H1 (cell line): Measurements from ENCODE around the gene ABCB10. TPM values are rescaled to one million over a fixed set of nuclear protein-coding genes. Genes with fewer than 3 reads are reported as not detected.
A peak's percentile ranks its signal among the peaks of the same experiment; 100 is the strongest.

ENCODE experiments used
- CTCF ChIA-PET: fragments of 300-600 bp; sonication (Branson Sonifier 250); formaldehyde crosslinking; loops from one replicate; lab custom pipeline; 2021; ENCODE audit not compliant: partially characterized antibody; lab: Charles Lee
- POLR2A ChIA-PET: fragments of 300-600 bp; sonication (Branson Sonifier 250); formaldehyde crosslinking; loops from one replicate; lab custom pipeline; 2021; ENCODE audit warnings: inconsistent platforms; ENCODE audit not compliant: partially characterized antibody; lab: Charles Lee
- DNase-seq, 2 experiments: peaks; one replicate each; pipeline versions ENCODE4 v3.0.0 to v3.0.0-alpha.2; 2010 to 2022; ENCODE audit warnings: low spot score in 2 of 2, low read depth in 1 of 2, mixed read lengths in 1 of 2
- FAIRE-seq: peaks from 2 replicates; lab custom pipeline; 2011; peaks lifted over from hg19 to GRCh38; lab: Jason Lieb, UNC
- H2AFZ ChIP-seq: 2 replicates; pipeline ENCODE4 v1.8.1; 2012; ENCODE audit warnings: low read length, inconsistent platforms
- H2AK5ac ChIP-seq: 2 replicates; pipeline ENCODE4 v1.6.1; 2013; ENCODE audit warnings: low read depth, low read length
- H2BK120ac ChIP-seq: replicated peaks from 2 replicates; pipeline ENCODE3; 2013; ENCODE audit warnings: low read depth, low read length, inconsistent platforms
- H2BK12ac ChIP-seq: 2 replicates; pipeline ENCODE4 v1.6.1; 2013; ENCODE audit warnings: low read depth, low read length
- H2BK15ac ChIP-seq: 2 replicates; pipeline ENCODE4 v1.6.1; 2013; ENCODE audit warnings: low read length
- H2BK20ac ChIP-seq: 2 replicates; pipeline ENCODE4 v1.6.1; 2013; ENCODE audit warnings: low read length
- H2BK5ac ChIP-seq: 2 replicates; pipeline ENCODE4 v1.6.1; 2013; ENCODE audit warnings: low read depth, low read length
- H3K14ac ChIP-seq: 2 replicates; pipeline ENCODE4 v1.6.1; 2013; ENCODE audit warnings: inconsistent platforms; ENCODE audit not compliant: insufficient read length
- H3K18ac ChIP-seq: 2 replicates; pipeline ENCODE4 v1.6.1; 2013; ENCODE audit warnings: low read length; ENCODE audit errors: extremely low read depth
- H3K23ac ChIP-seq: 2 replicates; pipeline ENCODE4 v1.6.1; 2013; ENCODE audit warnings: inconsistent platforms; ENCODE audit not compliant: insufficient read length
- H3K23me2 ChIP-seq: 2 replicates; pipeline ENCODE4 v1.6.1; 2013; ENCODE audit warnings: low read depth, low read length
- H3K27ac ChIP-seq: 2 replicates; pipeline ENCODE4 v1.6.1; 2011; ENCODE audit warnings: low read depth, low read length, inconsistent platforms
- H3K27me3 ChIP-seq, 4 experiments: replicated peaks in 1 of 4; 1 replicate in 1 of 4; 2 replicates in 3 of 4; pipeline versions ENCODE4 v1.6.1 to v1.8.1; 2011 to 2013; ENCODE audit warnings: low read length in 3 of 4, mild to moderate bottlenecking in 3 of 4, inconsistent platforms in 2 of 4, mixed read lengths in 2 of 4, moderate library complexity in 1 of 4; ENCODE audit not compliant: control insufficient read depth in 3 of 4, insufficient read depth in 3 of 4; ENCODE audit errors: extremely low read depth in 1 of 4
- H3K36me3 ChIP-seq, 4 experiments: 2 replicates each; pipeline versions ENCODE4 v1.6.1 to v1.8.1; 2011 to 2013; ENCODE audit warnings: mild to moderate bottlenecking in 4 of 4, low read length in 3 of 4, moderate library complexity in 2 of 4, control low read depth in 1 of 4, inconsistent platforms in 1 of 4; ENCODE audit not compliant: insufficient read depth in 4 of 4, control insufficient read depth in 2 of 4
- H3K4ac ChIP-seq: replicated peaks from 2 replicates; pipeline ENCODE3; 2013; ENCODE audit warnings: low read length, low read depth, mixed read lengths, inconsistent platforms; ENCODE audit not compliant: insufficient read length
- H3K4me1 ChIP-seq, 4 experiments: replicated peaks in 1 of 4; 1 replicate in 1 of 4; 2 replicates in 3 of 4; pipeline versions ENCODE4 v1.6.1 to v1.8.1; 2011 to 2013; ENCODE audit warnings: low read length in 3 of 4, inconsistent platforms in 2 of 4, mixed read lengths in 1 of 4; ENCODE audit not compliant: insufficient read depth in 4 of 4, control insufficient read depth in 3 of 4
- H3K4me2 ChIP-seq, 2 experiments: 2 replicates each; pipeline versions ENCODE4 v1.6.1 to v1.8.1; 2011 to 2013; ENCODE audit warnings: low read depth in 2 of 2, low read length in 2 of 2, control low read depth in 1 of 2, inconsistent platforms in 1 of 2, mild to moderate bottlenecking in 1 of 2; ENCODE audit not compliant: insufficient read depth in 1 of 2
- H3K4me3 ChIP-seq, 4 experiments: fragments of 200-600, 300-600 bp in 1 of 4; sonication (generic), shearing (Covaris generic), sonication (Bioruptor Twin) in 1 of 4; 2 replicates each; pipeline versions ENCODE4 v1.5.1 to v1.8.1; 2011 to 2016; ENCODE audit warnings: low read length in 4 of 4, low read depth in 3 of 4, control low read depth in 2 of 4, inconsistent platforms in 2 of 4, mild to moderate bottlenecking in 2 of 4, mixed read lengths in 1 of 4, moderate library complexity in 1 of 4; ENCODE audit not compliant: insufficient read depth in 2 of 4; ENCODE audit errors: extremely low read depth in 1 of 4
- H3K56ac ChIP-seq: replicated peaks from 2 replicates; pipeline ENCODE3; 2013; ENCODE audit warnings: low read depth, mild to moderate bottlenecking, mixed read lengths, low read length, inconsistent platforms; ENCODE audit not compliant: insufficient read length
- H3K79me1 ChIP-seq: 2 replicates; pipeline ENCODE4 v1.6.1; 2013; ENCODE audit warnings: low read depth, low read length, control low read depth
- H3K79me2 ChIP-seq, 2 experiments: 2 replicates each; pipeline versions ENCODE4 v1.6.1 to v1.8.1; 2012 to 2013; ENCODE audit warnings: low read length in 2 of 2, mild to moderate bottlenecking in 2 of 2, inconsistent platforms in 1 of 2; ENCODE audit not compliant: insufficient read depth in 2 of 2, control insufficient read depth in 1 of 2
- H3K9ac ChIP-seq, 4 experiments: replicated peaks in 1 of 4; 1 replicate in 1 of 4; 2 replicates in 3 of 4; pipeline versions ENCODE4 v1.6.1 to v1.8.1; 2011 to 2013; ENCODE audit warnings: low read depth in 3 of 4, low read length in 3 of 4, control low read depth in 2 of 4, mild to moderate bottlenecking in 2 of 4, moderate library complexity in 2 of 4, inconsistent platforms in 1 of 4; ENCODE audit errors: extremely low read depth in 1 of 4
- H3K9me3 ChIP-seq, 2 experiments: 2 replicates each; pipeline versions ENCODE4 v1.6.1 to v1.8.1; 2012 to 2013; ENCODE audit warnings: mild to moderate bottlenecking in 2 of 2, moderate library complexity in 2 of 2, control low read depth in 1 of 2, inconsistent platforms in 1 of 2, low read depth in 1 of 2, low read length in 1 of 2, mixed read lengths in 1 of 2; ENCODE audit not compliant: insufficient read depth in 2 of 2
- H4K20me1 ChIP-seq, 2 experiments: replicated peaks in 1 of 2; 2 replicates each; pipeline versions ENCODE3 to v1.8.1; 2011 to 2013; ENCODE audit warnings: inconsistent platforms in 2 of 2, low read length in 2 of 2, mild to moderate bottlenecking in 1 of 2; ENCODE audit not compliant: insufficient read depth in 2 of 2, control insufficient read depth in 1 of 2
- H4K5ac ChIP-seq: 2 replicates; pipeline ENCODE4 v1.6.1; 2013; ENCODE audit warnings: low read length, low read depth, mixed read lengths, inconsistent platforms; ENCODE audit not compliant: insufficient read length
- H4K8ac ChIP-seq: 2 replicates; pipeline ENCODE4 v1.8.0; 2013; ENCODE audit warnings: mild to moderate bottlenecking, moderate library complexity, low read length, inconsistent platforms; ENCODE audit not compliant: insufficient read depth; ENCODE audit errors: extremely low read depth
- H4K91ac ChIP-seq: replicated peaks from 2 replicates; pipeline ENCODE3; 2013; ENCODE audit warnings: low read length, mixed read lengths, inconsistent platforms; ENCODE audit not compliant: insufficient read length
- HDAC6 ChIP-seq: IDR thresholded peaks from one replicate; pipeline ENCODE4 v1.7.1; 2012; ENCODE audit warnings: low read depth, mild to moderate bottlenecking, inconsistent platforms, low read length, moderate library complexity
- RBBP5 ChIP-seq: IDR thresholded peaks from 2 replicates; pipeline ENCODE4 v1.7.1; 2012; ENCODE audit warnings: low read depth, mild to moderate bottlenecking, inconsistent platforms, low read length, moderate library complexity, borderline replicate concordance
- WGBS, 2 experiments: shearing (Covaris generic) in 1 of 2; methylation state at CpG; one replicate each; pipeline versions ENCODE4 v1.1.6 to v1.1.7; 2013 to 2015; ENCODE audit warnings: low lambda C conversion rate in 2 of 2, mixed read lengths in 2 of 2, inconsistent platforms in 1 of 2, low coverage in 1 of 2, missing lambda C conversion rate in 1 of 2; ENCODE audit not compliant: insufficient replicate concordance in 2 of 2, insufficient coverage in 1 of 2, insufficient read length in 1 of 2; ENCODE audit errors: extremely low coverage in 1 of 2, missing lambda C conversion rate in 1 of 2; 5-methylcytosine and 5-hydroxymethylcytosine counted together
- polyA plus RNA-seq, 7 experiments: library from polyadenylated mRNA; depleted of rRNA in 3 of 7; stranded (reverse) in 5 of 7; unstranded in 2 of 7; fragments of >200 nt in 5 of 7; fragments of 200-250 nt in 2 of 7; gene quantifications; 1 replicate in 5 of 7; 2 replicates in 1 of 7; 4 replicates in 1 of 7; pipeline versions ENCODE4 v1.2.1 to v1.2.3, GENCODE V29; 2011 to 2013; ENCODE audit warnings: missing spikeins in 2 of 7, mixed read lengths in 2 of 7
- total RNA-seq: library from RNA; stranded (reverse); fragmentation: NEBNext Ultra II Directional; extraction: Animal tissue kit (Norgen Biotek cat#: 25700); gene quantifications from 2 replicates; pipeline ENCODE4 v1.2.1, GENCODE V29; 2021

Gene ABCB10
- total and polyA plus RNA-seq, 2 of the 8 experiments (the other 6 are each of a cell fraction or from before 2014, with no cell fraction given): 3.6 to 11.9 TPM

- POLR2A ChIA-PET: no interaction called here
- no peak for FAIRE-seq
- no peak overlapping the region for H2BK5ac ChIP-seq
These were observed 26.8 kb upstream of the ABCB10 start for GRCh38 chr1:229585338-229585737.

More at GRCh38 chr1:229585338-229585737, 26.8 kb upstream of the ABCB10 start:
- Histone ChIP-seq H3K27ac (no peak overlapping the region), H2AK5ac (no peak overlapping the region), H2BK12ac (0 out of 2 replicates have a peak overlapping the region, but pooled peaks have one; percentile 1), H3K4me1 (no peaks in the 10 kb centered on the region), H3K4me3 (no peak overlapping the region), H2AFZ (no peak overlapping the region), H2BK20ac (no peak overlapping the region), H4K5ac (no peak overlapping the region), H3K79me2 (no peaks in the 10 kb centered on the region)
- DNase-seq: no peak
- no peak for TF ChIP-seq RBBP5
- TF ChIP-seq HDAC6: no peak
- TF ChIP-seq, all 59 proteins: peak for 0
- Histone ChIP-seq H3K18ac (no peak overlapping the region), H2BK120ac (no peak overlapping the region), H3K27me3 (no peaks in the 10 kb centered on the region; a peak in 1 of 7 replicates), H3K4me2 (no peak overlapping the region), H3K56ac (no peak overlapping the region), H3K9me3 (no peaks in the 10 kb centered on the region), H4K20me1 (no peaks in the 10 kb centered on the region), H2BK15ac (no peak overlapping the region), H3K23me2 (no peaks in the 10 kb centered on the region), H4K8ac (no peak overlapping the region), H4K91ac (no peak overlapping the region), H3K79me1 (no peaks in the 10 kb centered on the region), H3K14ac (no peak overlapping the region), H3K23ac (no peak overlapping the region), H3K4ac (no peak overlapping the region), H3K9ac (no peak overlapping the region), H3K36me3 (no peaks in the 10 kb centered on the region)
- WGBS, 2 experiments: 90% methylated on average over 2 of the region's 2 CpGs; no CpG with 5 or more reads in 1 of the 2 experiments
- CTCF ChIA-PET: interaction anchor here (0.7 kb wide), 1 partner anchor 582 kb away, joined by 3 read pairs; no protein-coding TSS in a partner anchor
